Mesenchymal stem cell (in vitro differentiated cells and primary cell): ENCODE results near the gene SPNS3.

Experiments used
- DNase-seq: peaks from one replicate; pipeline ENCODE4 v3.0.0-alpha.2; 2013
- H2AFZ ChIP-seq: one replicate; pipeline ENCODE4 v1.6.1; 2013; ENCODE audit warnings: low read depth, mild to moderate bottlenecking, control low read depth, inconsistent platforms, low read length, moderate library complexity
- H2AK5ac ChIP-seq: 2 replicates; pipeline ENCODE4 v1.6.1; 2013; ENCODE audit warnings: low read length, moderate library complexity, mild to moderate bottlenecking, inconsistent platforms; ENCODE audit not compliant: severe bottlenecking
- H2BK120ac ChIP-seq: one replicate; pipeline ENCODE4 v1.6.1; 2013; ENCODE audit warnings: low read depth, mild to moderate bottlenecking, inconsistent platforms, low read length, moderate library complexity
- H2BK12ac ChIP-seq, 2 experiments: one replicate each; pipeline ENCODE4 v1.6.1; 2013; ENCODE audit warnings: inconsistent platforms in 2 of 2, low read length in 2 of 2, mild to moderate bottlenecking in 2 of 2, moderate library complexity in 2 of 2, control low read depth in 1 of 2
- H2BK15ac ChIP-seq: one replicate; pipeline ENCODE4 v1.6.1; 2013; ENCODE audit warnings: mild to moderate bottlenecking, low read depth, inconsistent platforms; ENCODE audit not compliant: poor library complexity, severe bottlenecking
- H2BK5ac ChIP-seq: 2 replicates; pipeline ENCODE4 v1.6.1; 2013; ENCODE audit warnings: low read depth, mild to moderate bottlenecking, low read length, control low read depth, inconsistent platforms; ENCODE audit not compliant: poor library complexity, severe bottlenecking
- H3K14ac ChIP-seq, 2 experiments: one replicate each; pipeline ENCODE4 v1.6.1; 2013; ENCODE audit warnings: inconsistent platforms in 2 of 2, low read length in 2 of 2, control low read depth in 1 of 2, mild to moderate bottlenecking in 1 of 2, moderate library complexity in 1 of 2
- H3K18ac ChIP-seq, 2 experiments: one replicate each; pipeline ENCODE4 v1.6.1; 2013; ENCODE audit warnings: inconsistent platforms in 2 of 2, low read length in 2 of 2, control low read depth in 1 of 2, low read depth in 1 of 2, mild to moderate bottlenecking in 1 of 2
- H3K23ac ChIP-seq, 2 experiments: one replicate each; pipeline ENCODE4 v1.6.1; 2013; ENCODE audit warnings: inconsistent platforms in 2 of 2, low read length in 2 of 2, mild to moderate bottlenecking in 2 of 2, moderate library complexity in 2 of 2, control low read depth in 1 of 2
- H3K27ac ChIP-seq: 2 replicates; pipeline ENCODE4 v1.5.1; 2013; ENCODE audit warnings: mild to moderate bottlenecking, moderate library complexity, low read length, control low read depth, inconsistent platforms; ENCODE audit not compliant: poor library complexity, severe bottlenecking
- H3K27me3 ChIP-seq, 2 experiments: 2 replicates each; pipeline versions ENCODE4 v1.6.1 to v1.7.0; 2013; ENCODE audit warnings: low read length in 2 of 2, mild to moderate bottlenecking in 2 of 2, moderate library complexity in 2 of 2, control low read depth in 1 of 2, inconsistent platforms in 1 of 2; ENCODE audit not compliant: control insufficient read depth in 1 of 2, insufficient read depth in 1 of 2
- H3K36me3 ChIP-seq, 2 experiments: 2 replicates each; pipeline versions ENCODE4 v1.6.1 to v1.7.0; 2013; ENCODE audit warnings: low read length in 2 of 2, control low read depth in 1 of 2, inconsistent platforms in 1 of 2, low read depth in 1 of 2, mild to moderate bottlenecking in 1 of 2; ENCODE audit not compliant: insufficient read depth in 2 of 2, control insufficient read depth in 1 of 2
- H3K4ac ChIP-seq, 2 experiments: one replicate each; pipeline ENCODE4 v1.6.1; 2013; ENCODE audit warnings: inconsistent platforms in 2 of 2, low read length in 2 of 2, mild to moderate bottlenecking in 2 of 2, moderate library complexity in 2 of 2, control low read depth in 1 of 2, low read depth in 1 of 2
- H3K4me1 ChIP-seq: 2 replicates; pipeline ENCODE4 v1.6.1; 2013; ENCODE audit warnings: low read depth, low read length, control low read depth; ENCODE audit not compliant: control insufficient read depth, insufficient read depth
- H3K4me2 ChIP-seq: 2 replicates; pipeline ENCODE4 v1.6.1; 2013; ENCODE audit warnings: low read length, mild to moderate bottlenecking, inconsistent platforms; ENCODE audit not compliant: poor library complexity, severe bottlenecking
- H3K4me3 ChIP-seq, 2 experiments: 2 replicates each; pipeline versions ENCODE4 v1.5.1 to v1.7.0; 2013; ENCODE audit warnings: low read length in 2 of 2, mild to moderate bottlenecking in 2 of 2, control low read depth in 1 of 2, low read depth in 1 of 2; ENCODE audit not compliant: insufficient read depth in 1 of 2
- H3K79me1 ChIP-seq: replicated peaks from 2 replicates; pipeline ENCODE4 v1.6.1; 2013; ENCODE audit warnings: mild to moderate bottlenecking, control low read depth, low read length, inconsistent platforms; ENCODE audit not compliant: poor library complexity, severe bottlenecking
- H3K9ac ChIP-seq: 2 replicates; pipeline ENCODE4 v1.7.0; 2013; ENCODE audit warnings: mild to moderate bottlenecking, low read length, moderate library complexity
- H3K9me3 ChIP-seq: 2 replicates; pipeline ENCODE4 v1.7.0; 2013; ENCODE audit warnings: mild to moderate bottlenecking, low read length; ENCODE audit not compliant: control insufficient read depth
- H4K8ac ChIP-seq: one replicate; pipeline ENCODE4 v1.6.1; 2013; ENCODE audit warnings: inconsistent platforms, mild to moderate bottlenecking, low read length, moderate library complexity
- H4K91ac ChIP-seq: one replicate; pipeline ENCODE4 v1.6.1; 2013; ENCODE audit warnings: mild to moderate bottlenecking, low read length, inconsistent platforms
- WGBS: methylation state at CpG from one replicate; pipeline ENCODE4 v1.1.7; 2013; ENCODE audit warnings: mixed read lengths; 5-methylcytosine and 5-hydroxymethylcytosine counted together

SPNS3 gene

GRCh38 chr17:4507361-4508111 is 73.8 kb downstream of the SPNS3 start:
- Histone ChIP-seq H4K8ac (no peak overlapping the region), H3K27ac (no peak overlapping the region), H3K18ac (no peak overlapping the region), H3K9ac (no peak overlapping the region), H3K27me3 (peaks cover 41 to 78% of the 10 kb centered on the region in 2 experiments), H3K4me1 (peaks cover 10% of the 10 kb centered on the region), H3K23ac (no peak overlapping the region), H4K91ac (no peak overlapping the region), H3K4me3 (no peak overlapping the region), H3K4me2 (no peak overlapping the region), H2AFZ (no peak overlapping the region), H2BK5ac (no peak overlapping the region), H3K4ac (no peak overlapping the region), H2BK120ac (no peak overlapping the region), H3K9me3 (no peaks in the 10 kb centered on the region), H3K79me1 (peaks cover 2% of the 10 kb centered on the region), H3K14ac (no peak overlapping the region), H2BK12ac (no peak overlapping the region), H3K36me3 (peaks cover 0 to 34% of the 10 kb centered on the region in 2 experiments), H2AK5ac (no peak overlapping the region), H2BK15ac (no peak overlapping the region)
- DNase-seq: no peak
- WGBS: 84% methylated on average over 8 of the region's 8 CpGs

DNA sequence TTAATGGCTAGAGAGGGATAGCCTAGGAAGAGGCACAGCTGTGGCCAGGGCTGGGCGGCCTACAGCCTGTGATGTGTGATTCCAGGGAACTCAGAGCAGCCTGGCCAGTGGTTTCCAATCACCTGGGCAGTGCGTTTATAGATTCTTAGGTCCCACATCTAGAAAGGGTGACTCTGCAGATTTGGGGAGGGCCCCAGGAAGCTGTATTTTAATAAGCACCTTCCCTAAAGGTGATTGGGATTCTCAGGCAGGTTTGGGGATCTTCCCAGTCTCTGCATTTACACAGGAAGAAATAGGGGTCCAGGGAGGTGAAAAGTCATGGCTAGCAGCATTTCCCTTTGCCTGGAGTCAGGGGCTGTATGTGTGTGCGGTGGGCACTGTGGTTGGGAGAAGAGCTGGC is 74.5 kb downstream of the SPNS3 start:
- H3K4me3 ChIP-seq: no peak overlapping the region
- H3K23ac ChIP-seq: no peak overlapping the region
- no peak overlapping the region for H2AFZ ChIP-seq
- H2BK120ac ChIP-seq: no peak overlapping the region
- no peak overlapping the region for H4K8ac ChIP-seq
- peaks cover 36 to 72% of the 10 kb centered on the region in 2 experiments for H3K27me3 ChIP-seq
- H4K91ac ChIP-seq: no peak overlapping the region
- DNase-seq: no peak
- peaks cover 2% of the 10 kb centered on the region for H3K79me1 ChIP-seq
- H3K36me3 ChIP-seq: peaks cover 0 to 31% of the 10 kb centered on the region in 2 experiments
- H3K4ac ChIP-seq: no peak overlapping the region
- no peak overlapping the region for H3K27ac ChIP-seq
- H2BK5ac ChIP-seq: no peak overlapping the region
- H3K18ac ChIP-seq: no peak overlapping the region
- WGBS: 94% methylated on average over 3 of the region's 3 CpGs
- no peak overlapping the region for H2BK12ac ChIP-seq
- no peak overlapping the region for H2AK5ac ChIP-seq
- peaks cover 11% of the 10 kb centered on the region for H3K4me1 ChIP-seq
- no peak overlapping the region for H3K9ac ChIP-seq
- H3K4me2 ChIP-seq: no peak overlapping the region
- no peak overlapping the region for H2BK15ac ChIP-seq
- H3K9me3 ChIP-seq: no peaks in the 10 kb centered on the region
- H3K14ac ChIP-seq: no peak overlapping the region

DNA sequence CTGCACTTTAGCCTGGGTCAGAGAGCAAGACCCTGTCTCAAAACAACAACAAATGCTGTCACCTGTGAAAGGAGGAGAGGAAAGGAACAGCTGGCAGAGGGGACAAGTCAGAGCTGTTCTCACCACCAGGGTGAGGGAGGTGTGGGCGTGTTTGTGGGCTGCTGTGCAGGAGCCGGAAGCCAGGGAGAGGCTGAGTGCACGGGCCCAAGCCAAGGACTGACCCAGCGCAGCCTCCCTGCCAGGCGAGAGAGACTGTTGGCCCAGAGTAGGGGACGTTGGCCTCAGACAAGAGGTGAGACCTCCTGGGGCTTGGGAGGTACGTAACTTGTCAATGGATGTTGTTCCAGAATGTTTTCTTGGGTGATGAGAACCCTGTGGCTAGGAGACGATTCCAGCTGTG is 75.7 kb downstream of the SPNS3 start:
- H2AFZ ChIP-seq: no peak overlapping the region
- DNase-seq: no peak
- no peak overlapping the region for H4K91ac ChIP-seq
- no peaks in the 10 kb centered on the region for H3K9me3 ChIP-seq
- peaks cover 0 to 40% of the 10 kb centered on the region in 2 experiments for H3K36me3 ChIP-seq
- no peak overlapping the region for H2BK12ac ChIP-seq
- H2BK15ac ChIP-seq: no peak overlapping the region
- no peak overlapping the region for H2AK5ac ChIP-seq
- no peak overlapping the region for H3K23ac ChIP-seq
- no peak overlapping the region for H2BK5ac ChIP-seq
- no peak overlapping the region for H3K14ac ChIP-seq
- H3K18ac ChIP-seq: no peak overlapping the region
- WGBS: 73% methylated on average over 8 of the region's 8 CpGs
- H3K9ac ChIP-seq: no peak overlapping the region
- H3K4me3 ChIP-seq: no peak overlapping the region
- H3K79me1 ChIP-seq: peaks cover 3% of the 10 kb centered on the region
- no peak overlapping the region for H3K4me2 ChIP-seq
- H2BK120ac ChIP-seq: no peak overlapping the region
- H3K4ac ChIP-seq: no peak overlapping the region
- peaks cover 30 to 60% of the 10 kb centered on the region in 2 experiments for H3K27me3 ChIP-seq
- H3K27ac ChIP-seq: no peak overlapping the region
- H3K4me1 ChIP-seq: peaks cover 18% of the 10 kb centered on the region
- H4K8ac ChIP-seq: no peak overlapping the region

DNA sequence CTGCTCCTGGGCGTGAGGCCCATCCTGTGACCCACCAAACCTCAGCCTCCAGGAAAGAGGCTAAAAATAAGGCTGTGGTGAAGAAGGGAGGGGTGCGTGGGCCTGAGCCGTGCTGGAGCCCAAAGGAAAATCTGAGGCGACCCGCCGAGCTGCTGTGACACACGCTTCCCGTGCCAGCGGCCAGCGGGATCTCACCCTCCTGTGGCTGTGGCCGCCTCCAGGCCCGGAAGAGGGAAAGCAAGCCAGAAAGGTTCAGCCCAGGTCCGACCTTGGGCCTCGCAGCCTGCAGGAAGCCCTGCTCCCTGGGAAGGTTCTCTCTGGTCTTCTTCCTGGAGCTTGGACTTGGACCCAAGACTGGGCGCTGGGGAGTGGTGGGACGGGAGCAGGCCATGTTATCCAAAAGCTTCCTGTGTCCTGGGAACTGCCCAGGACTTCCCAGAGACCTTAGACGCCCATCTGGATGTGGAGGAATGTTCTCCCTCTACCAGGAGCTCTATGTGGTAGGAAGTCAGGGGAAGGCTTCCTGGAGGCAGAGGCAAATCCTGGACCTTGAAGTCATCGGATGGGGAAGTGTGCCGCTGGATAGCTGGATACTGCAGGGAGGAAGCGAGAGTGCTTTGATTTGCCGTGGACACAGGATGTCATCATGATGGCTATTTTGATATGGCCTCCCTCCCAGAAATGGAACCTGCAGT is 76.3 kb downstream of the SPNS3 start:
- H3K4me3 ChIP-seq: no peak overlapping the region
- H2BK15ac ChIP-seq: no peak overlapping the region
- H3K9ac ChIP-seq: no peak overlapping the region
- H2BK5ac ChIP-seq: no peak overlapping the region
- no peaks in the 10 kb centered on the region for H3K9me3 ChIP-seq
- H2BK12ac ChIP-seq: no peak overlapping the region
- H3K36me3 ChIP-seq: peaks cover 0 to 47% of the 10 kb centered on the region in 2 experiments
- no peak overlapping the region for H4K91ac ChIP-seq
- H3K4me1 ChIP-seq: peaks cover 20% of the 10 kb centered on the region
- peaks cover 5% of the 10 kb centered on the region for H3K79me1 ChIP-seq
- H3K23ac ChIP-seq: no peak overlapping the region
- H2BK120ac ChIP-seq: no peak overlapping the region
- no peak overlapping the region for H3K27ac ChIP-seq
- peaks cover 25 to 54% of the 10 kb centered on the region in 2 experiments for H3K27me3 ChIP-seq
- 88% methylated on average over 21 of the region's 21 CpGs for WGBS
- no peak overlapping the region for H3K18ac ChIP-seq
- no peak overlapping the region for H3K4ac ChIP-seq
- DNase-seq: no peak
- no peak overlapping the region for H2AFZ ChIP-seq
- no peak overlapping the region for H2AK5ac ChIP-seq
- no peak overlapping the region for H3K14ac ChIP-seq
- H4K8ac ChIP-seq: no peak overlapping the region
- H3K4me2 ChIP-seq: no peak overlapping the region
